LNCAP (cell line): ENCODE measurements around the gene PLCL1.

ENCODE experiments used
- CTCF ChIP-seq: fragments of 450-650 bp; IDR thresholded peaks from 2 replicates; pipeline ENCODE4 v1.5.1; 2017; ENCODE audit warnings: mild to moderate bottlenecking

The PLCL1 gene

GRCh38 chr2:198097630-198098029 is 293.2 kb downstream of the PLCL1 start:
- TF ChIP-seq CTCF: no peak

GRCh38 chr2:198098386-198098785 is 294.0 kb downstream of the PLCL1 start:
- TF ChIP-seq CTCF: no peak

- no peak for TF ChIP-seq CTCF
Measured at GRCh38 chr2:198098918-198099317, 294.5 kb downstream of the PLCL1 start.

GRCh38 chr2:198100346-198100745 is 296.0 kb downstream of the PLCL1 start:
- TF ChIP-seq CTCF: no peak

GRCh38 chr2:198101688-198102087 is 297.3 kb downstream of the PLCL1 start:
- no peak for TF ChIP-seq CTCF

- TF ChIP-seq CTCF: no peak
Measured at GRCh38 chr2:198102120-198102519, 297.7 kb downstream of the PLCL1 start.

- no peak for TF ChIP-seq CTCF
Measured at GRCh38 chr2:198102856-198103255, 298.5 kb downstream of the PLCL1 start.

GRCh38 chr2:198106621-198107385 is 302.4 kb downstream of the PLCL1 start:
- TF ChIP-seq CTCF: no peak
